ENCODE measurements around the gene SRR. TPM values are rescaled to one million over a fixed set of nuclear protein-coding genes. Genes with fewer than 3 reads are reported as not detected.

SRR gene
- total RNA-seq, 1 experiment from 2014 or later = 5.6 TPM

DNA sequence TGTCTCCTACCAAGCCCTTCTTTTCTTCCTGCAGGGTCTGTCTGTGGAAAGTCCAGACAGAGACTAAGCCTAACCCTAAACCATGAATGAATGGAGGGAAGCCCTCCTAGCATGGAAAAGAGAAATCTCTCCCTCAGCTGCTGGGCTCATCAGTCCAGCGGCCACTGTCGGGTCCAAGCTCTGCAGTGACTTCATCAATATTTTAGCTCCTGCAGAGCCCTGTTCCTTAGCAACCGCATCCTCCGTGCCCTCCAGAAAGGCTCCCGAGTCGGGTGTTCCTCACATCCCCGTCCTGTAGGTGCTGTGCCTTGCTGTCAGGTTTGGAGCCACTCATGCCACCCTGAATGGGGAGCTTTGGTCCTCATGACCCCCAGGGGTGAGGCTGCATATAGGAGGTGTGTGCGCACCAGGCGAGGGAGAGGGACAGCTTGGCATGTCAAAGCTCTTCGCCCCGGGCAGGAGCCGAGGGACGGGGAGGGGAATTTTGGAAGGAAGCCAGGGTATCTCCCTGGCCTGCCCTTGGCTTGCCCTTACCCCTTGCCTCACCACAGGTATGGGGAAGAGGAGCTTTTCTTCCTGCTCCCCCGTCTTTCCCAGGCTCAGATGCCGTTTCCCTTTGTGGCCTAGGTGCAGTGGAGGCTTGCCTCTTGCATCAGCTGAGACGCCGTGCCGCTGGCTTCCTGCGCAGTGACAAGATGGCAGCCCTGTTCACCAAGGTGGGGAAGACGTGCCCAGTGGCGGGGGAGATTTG lies 57.4 kb downstream of the SRR start:
- Histone ChIP-seq H3K27me3 (ENCODE audit: insufficient read depth, low read length) (no peaks in the 10 kb centered on the region), H2BK15ac (ENCODE audit: low read depth, low read length) (no peak overlapping the region), H3K23ac (ENCODE audit: insufficient read length, low read depth, low read length) (no peak overlapping the region), H3K56ac (ENCODE audit: insufficient read length, low read depth, low read length) (no peak overlapping the region), H2AK5ac (ENCODE audit: insufficient read length, low read length) (no peak overlapping the region), H3K79me1 (ENCODE audit: insufficient read depth, low read depth, low read length, poor library complexity, severe bottlenecking) (no peaks in the 10 kb centered on the region), H3K79me2 (ENCODE audit: insufficient read depth, low read length) (no peaks in the 10 kb centered on the region), H4K5ac (ENCODE audit: insufficient read length, low read depth, low read length) (no peak overlapping the region), H3K9ac (ENCODE audit: extremely low read depth, insufficient read length, low read length) (no peak overlapping the region), H4K20me1 (ENCODE audit: control insufficient read depth, insufficient read depth, insufficient read length) (no peaks in the 10 kb centered on the region), H2BK12ac (ENCODE audit: insufficient read length, low read depth, low read length) (no peak overlapping the region), H2BK120ac (ENCODE audit: low read depth, low read length, poor library complexity, severe bottlenecking) (no peak overlapping the region), H4K8ac (replicated peaks; ENCODE audit: insufficient read length, low read depth, low read length) (no peak overlapping the region), H3K4me1 (ENCODE audit: insufficient read depth, low read length) (0 out of 2 replicates have a peak, but pooled peaks cover 2% of the 10 kb centered on the region), H3K14ac (ENCODE audit: insufficient read depth, low read length) (no peak overlapping the region), H2BK5ac (ENCODE audit: insufficient read length, low read length) (no peak overlapping the region), H3K9me3 (ENCODE audit: control insufficient read depth, low read depth, low read length) (no peaks in the 10 kb centered on the region), H2AFZ (ENCODE audit: low read length) (no peak overlapping the region), H4K91ac (ENCODE audit: insufficient read length, low read depth, low read length) (no peak overlapping the region), H3K4me2 (ENCODE audit: insufficient read depth, insufficient read length, low read length) (no peak overlapping the region), H3T11ph (ENCODE audit: low read length) (no peak overlapping the region), H2BK20ac (ENCODE audit: low read depth, low read length, poor library complexity, severe bottlenecking) (no peak overlapping the region), H3K27ac (ENCODE audit: insufficient read length, low read depth, low read length) (no peak overlapping the region), H3K23me2 (ENCODE audit: insufficient read length, low read depth, low read length, poor library complexity, severe bottlenecking) (no peaks in the 10 kb centered on the region), H3K18ac (ENCODE audit: insufficient read length, low read depth, low read length) (no peak overlapping the region), H3K4ac (ENCODE audit: low read depth, low read length) (no peak overlapping the region)
- no peak for DNase-seq
- TF ChIP-seq, protein P1, sequence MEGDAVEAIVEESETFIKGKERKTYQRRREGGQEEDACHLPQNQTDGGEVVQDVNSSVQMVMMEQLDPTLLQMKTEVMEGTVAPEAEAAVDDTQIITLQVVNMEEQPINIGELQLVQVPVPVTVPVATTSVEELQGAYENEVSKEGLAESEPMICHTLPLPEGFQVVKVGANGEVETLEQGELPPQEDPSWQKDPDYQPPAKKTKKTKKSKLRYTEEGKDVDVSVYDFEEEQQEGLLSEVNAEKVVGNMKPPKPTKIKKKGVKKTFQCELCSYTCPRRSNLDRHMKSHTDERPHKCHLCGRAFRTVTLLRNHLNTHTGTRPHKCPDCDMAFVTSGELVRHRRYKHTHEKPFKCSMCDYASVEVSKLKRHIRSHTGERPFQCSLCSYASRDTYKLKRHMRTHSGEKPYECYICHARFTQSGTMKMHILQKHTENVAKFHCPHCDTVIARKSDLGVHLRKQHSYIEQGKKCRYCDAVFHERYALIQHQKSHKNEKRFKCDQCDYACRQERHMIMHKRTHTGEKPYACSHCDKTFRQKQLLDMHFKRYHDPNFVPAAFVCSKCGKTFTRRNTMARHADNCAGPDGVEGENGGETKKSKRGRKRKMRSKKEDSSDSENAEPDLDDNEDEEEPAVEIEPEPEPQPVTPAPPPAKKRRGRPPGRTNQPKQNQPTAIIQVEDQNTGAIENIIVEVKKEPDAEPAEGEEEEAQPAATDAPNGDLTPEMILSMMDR (conservative IDR thresholded peaks at IDR 0.05) = no peak
- Mint-ChIP-seq H3K4me1 (no peaks in the 10 kb centered on the region), H3K36me3 (ENCODE audit: insufficient read depth in 1 of 3, low read depth in 3 of 3) (peaks cover 4 to 18% (median 8%) of the 10 kb centered on the region in 3 experiments; a peak in 6 of 7 replicates), H3K27ac (no peak overlapping the region; a peak in 2 of 7 replicates), H3K4me3 (no peak overlapping the region; a peak in 1 of 5 replicates), H3K9me3 (no peaks in the 10 kb centered on the region), H3K27me3 (ENCODE audit: low read depth) (peaks cover 3% of the 10 kb centered on the region; the same call in 1 of the 2 replicates)
- WGBS (ENCODE audit: extremely low coverage, insufficient read length, low lambda C conversion rate) = no CpG with 5 or more reads among the region's 21 CpGs

All from H9 (cell line).